Thyroid gland (tissue), 4 donors: ENCODE measurements around the gene METAP2. TPM values are rescaled to one million over a fixed set of nuclear protein-coding genes. Genes with fewer than 3 reads are reported as not detected.
"Not testable (repeated sequence)": the region's sequence is repeated elsewhere in the genome, so short reads cannot be mapped to it uniquely, and the experiment has no call there.

Experiments used
- DNase-seq, 2 donors: peaks; one replicate each; pipeline ENCODE4 v3.0.0-alpha.2; 2019
- H3K27ac ChIP-seq, 3 donors: fragments of 200-600 bp; sonication (generic); 1 replicate in 2 of 3; 2 replicates in 1 of 3; pipeline ENCODE4 v1.5.1; 2016 to 2019; ENCODE audit warnings: mild to moderate bottlenecking in 1 of 3, moderate library complexity in 1 of 3
- H3K27me3 ChIP-seq: fragments of 200-600 bp; sonication (generic); one replicate; pipeline ENCODE4 v1.5.1; 2019
- H3K36me3 ChIP-seq, 2 donors: fragments of 200-600 bp; sonication (generic); one replicate each; pipeline ENCODE4 v1.5.1; 2016 to 2019
- H3K4me1 ChIP-seq, 2 donors: fragments of 200-600 bp; sonication (generic); one replicate each; pipeline ENCODE4 v1.5.1; 2017 to 2019
- H3K4me3 ChIP-seq, 3 donors: fragments of 200-600 bp; sonication (generic); replicated peaks in 1 of 3; 1 replicate in 2 of 3; 2 replicates in 1 of 3; pipeline ENCODE4 v1.5.1; 2016; ENCODE audit warnings: mild to moderate bottlenecking in 1 of 3
- H3K9me3 ChIP-seq: fragments of 200-600 bp; sonication (generic); one replicate; pipeline ENCODE4 v1.5.1; 2017
- CTCF ChIP-seq, 6 experiments: fragments of 200-600 bp in 3 of 6; fragments of 450-650 bp in 3 of 6; sonication (generic) in 3 of 6; IDR thresholded peaks; one replicate each; pipeline ENCODE4 v1.5.1; 2016 to 2019; ENCODE audit warnings: antibody characterized with exemption in 6 of 6, mild to moderate bottlenecking in 2 of 6, inconsistent platforms in 1 of 6, moderate library complexity in 1 of 6
- POLR2A ChIP-seq, 2 donors: fragments of 450-650 bp; IDR thresholded peaks; one replicate each; pipeline ENCODE4 v1.6.1; 2017; ENCODE audit warnings: antibody characterized with exemption in 2 of 2, mild to moderate bottlenecking in 2 of 2, moderate library complexity in 1 of 2
- WGBS, 2 donors: methylation state at CpG; one replicate each; pipeline ENCODE4 v1.1.5; 2017; 5-methylcytosine and 5-hydroxymethylcytosine counted together
- intact Hi-C: fragments of 100-400 bp; cut with DNase I; formaldehyde crosslinking; loops from one replicate; pipeline ENCODE4 v1.15.1; 2023
- total RNA-seq, 4 donors: library from RNA; depleted of rRNA; stranded (reverse); fragments of >200 nt; gene quantifications; one replicate each; pipeline ENCODE4 v1.2.3, GENCODE V29; 2016

Gene METAP2
- total RNA-seq, 4 donors from 2014 or later, result 46.1 to 64.9 (median 54.9) TPM

DNA sequence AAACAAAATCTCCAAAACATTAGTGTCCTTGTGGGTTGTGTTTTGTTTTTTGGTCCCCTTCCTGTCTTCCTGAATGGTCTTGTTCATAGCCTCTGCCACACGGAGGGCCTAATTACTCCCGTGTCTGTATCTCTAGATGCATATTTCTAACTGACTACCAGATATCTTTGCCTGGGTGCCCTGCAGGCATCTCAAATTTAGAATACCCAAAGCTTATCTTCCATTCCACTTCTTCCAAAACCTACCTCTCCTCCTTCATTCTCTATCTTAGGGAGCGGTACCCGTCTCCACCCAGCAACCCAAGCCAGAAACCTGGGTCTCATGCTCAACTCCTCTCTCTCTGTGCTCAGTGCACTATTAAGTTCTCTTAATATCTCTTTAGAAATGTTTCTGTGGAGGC, 10.9 kb upstream of the METAP2 start:
- no peaks in the 10 kb centered on the region for H3K27me3 ChIP-seq
- H3K4me3 ChIP-seq, result no peak overlapping the region
- H3K27ac ChIP-seq, result no peak overlapping the region
- H3K36me3 ChIP-seq, result no peaks in the 10 kb centered on the region
- H3K4me1 ChIP-seq, result no peaks in the 10 kb centered on the region
- WGBS, 2 donors, result 82 to 84% methylated on average over 4 of the region's 4 CpGs
- no peaks in the 10 kb centered on the region for H3K9me3 ChIP-seq
- intact Hi-C loops, result no loop called here
- no peak for DNase-seq
- TF ChIP-seq CTCF (IDR thresholded peaks at IDR 0.05) (no peak), POLR2A (IDR thresholded peaks at IDR 0.05) (no peak)

DNA sequence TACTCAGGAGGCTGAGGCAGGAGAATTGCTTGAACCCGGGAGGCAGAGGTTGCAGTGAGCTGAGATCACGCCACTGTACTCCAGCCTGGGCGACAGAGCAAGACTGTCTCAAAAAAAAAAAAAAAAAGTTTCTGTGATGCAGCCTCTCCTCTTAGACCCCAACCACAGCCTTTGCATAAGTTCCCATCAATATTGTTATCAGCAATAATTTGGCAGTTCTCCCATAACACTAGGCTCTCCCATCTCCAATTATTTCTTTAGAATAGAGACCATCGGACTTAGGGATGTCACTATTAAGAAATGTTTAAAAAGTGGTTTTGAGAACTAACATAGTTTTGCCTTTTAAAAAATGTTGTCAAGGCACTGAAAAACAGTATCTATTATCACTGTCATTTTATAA, 10.2 kb upstream of the METAP2 start:
- DNase-seq, H3K27ac ChIP-seq, H3K4me3 ChIP-seq, intact Hi-C loops, H3K36me3 ChIP-seq, H3K27me3 ChIP-seq, H3K4me1 ChIP-seq, H3K9me3 ChIP-seq: not testable (repeated sequence)
- WGBS, 2 donors, result 59 to 64% methylated on average over 4 of the region's 4 CpGs

GRCh38 chr12:95465275-95465674, 8.7 kb upstream of the METAP2 start:
- TF ChIP-seq POLR2A (IDR thresholded peaks at IDR 0.05), result no peak
- no peak for TF ChIP-seq CTCF (IDR thresholded peaks at IDR 0.05)
- intact Hi-C loops, result no loop called here
- Histone ChIP-seq H3K27me3 (no peaks in the 10 kb centered on the region), H3K36me3 (no peaks in the 10 kb centered on the region), H3K4me1 (no peaks in the 10 kb centered on the region), H3K27ac (no peak overlapping the region), H3K4me3 (no peak overlapping the region), H3K9me3 (no peaks in the 10 kb centered on the region)
- WGBS, 2 donors, result 37 to 72% methylated on average over 2 of the region's 2 CpGs
- no peak for DNase-seq

GRCh38 chr12:95470300-95470699, 3.7 kb upstream of the METAP2 start:
- 76 to 84% methylated on average over 1 of the region's 1 CpG for WGBS, 2 donors

GRCh38 chr12:95473231-95473883, 595 bp upstream of the METAP2 start:
- peaks cover 6 to 11% of the 10 kb centered on the region in 2 donors for H3K36me3 ChIP-seq
- intact Hi-C loops, result no loop called here
- no peaks in the 10 kb centered on the region for H3K27me3 ChIP-seq
- peak overlapping the region; percentile 85 to 96 (median 94) for H3K27ac ChIP-seq
- 0 to 1% methylated on average over 23 of the region's 23 CpGs for WGBS, 2 donors
- H3K4me1 ChIP-seq, result peaks cover 16 to 20% of the 10 kb centered on the region in 2 donors
- no peak for TF ChIP-seq POLR2A (IDR thresholded peaks at IDR 0.05)
- no peak for TF ChIP-seq CTCF (IDR thresholded peaks at IDR 0.05)
- H3K4me3 ChIP-seq, result peak overlapping the region; percentile 0 to 99 (median 94)
- no peaks in the 10 kb centered on the region for H3K9me3 ChIP-seq
- peak; percentile 70 to 75 for DNase-seq

More at GRCh38 chr12:95470300-95470699, 3.7 kb upstream of the METAP2 start:
- no peaks in the 10 kb centered on the region for H3K36me3 ChIP-seq
- no peak for DNase-seq
- H3K4me1 ChIP-seq, result peaks cover 5 to 11% of the 10 kb centered on the region in 2 donors
- H3K27me3 ChIP-seq, result no peaks in the 10 kb centered on the region
- H3K9me3 ChIP-seq, result no peaks in the 10 kb centered on the region
- intact Hi-C loops, result no loop called here
- H3K4me3 ChIP-seq, result no peak overlapping the region
- no peak overlapping the region for H3K27ac ChIP-seq
- TF ChIP-seq CTCF (IDR thresholded peaks at IDR 0.05) (no peak), POLR2A (IDR thresholded peaks at IDR 0.05) (no peak)
